GM12878 (cell line): Measurements from ENCODE around the gene SLC35E2B. TPM values are rescaled to one million over a fixed set of nuclear protein-coding genes. Genes with fewer than 3 reads are reported as not detected.

Experiments
- polyA plus RNA-seq, 11 experiments: library from polyadenylated mRNA; depleted of rRNA in 4 of 11; unstranded in 6 of 11; stranded (reverse) in 5 of 11; fragments of >200 nt; fragmentation: Nextera tagmentation in 4 of 11; fragmentation: Illumina TruSeq in 1 of 11; extraction: Ambion mirVana in 4 of 11; extraction: Trizol in 1 of 11; gene quantifications; 1 replicate in 1 of 11; 2 replicates in 10 of 11; pipeline versions ENCODE4 v1.2.1 to v1.2.3, GENCODE V29; 2011 to 2016; ENCODE audit warnings: inconsistent platforms in 2 of 11, missing spikeins in 2 of 11, low read depth in 1 of 11
- total RNA-seq, 4 experiments: library from RNA; depleted of rRNA in 3 of 4; stranded (reverse); fragments of >200 nt in 3 of 4; fragmentation: Illumina TruSeq in 1 of 4; extraction: Trizol in 1 of 4; gene quantifications; 2 replicates each; pipeline versions ENCODE4 v1.2.1 to v1.2.3, GENCODE V29; 2013 to 2021

SLC35E2B gene
- total and polyA plus RNA-seq, 10 of the 15 experiments (the other 5 are each of a cell fraction or from before 2014, with no cell fraction given), result 2.6 to 36.7 (median 18.6) TPM

Other genes starting within 250 kb of the SLC35E2B start
Only the 7 nearest of the 14 such genes appear.
- 61.6 and 67.8 TPM in 2 replicates for gene SSU72, start 117.9 kb downstream of the SLC35E2B start, total RNA-seq (2014; rRNA removed)
- gene SSU72, start 117.9 kb downstream of the SLC35E2B start, total RNA-seq (2014; rRNA removed; fragmentation: Illumina TruSeq; extraction: Trizol), result 38.1 and 42.5 TPM in 2 replicates
- 92.6 and 97.4 TPM in 2 replicates for gene SSU72, start 117.9 kb downstream of the SLC35E2B start, total RNA-seq (2021)
- gene SSU72, start 117.9 kb downstream of the SLC35E2B start, polyA plus RNA-seq (2011; rRNA removed), result 46.7 and 53.3 TPM in 2 replicates
- gene SSU72, start 117.9 kb downstream of the SLC35E2B start, polyA plus RNA-seq (2014; fragmentation: Illumina TruSeq; extraction: Trizol), result 66.7 and 84.0 TPM in 2 replicates
- 10 to 100 TPM; 28.6 to 60.5 TPM for gene SSU72, start 117.9 kb downstream of the SLC35E2B start, polyA plus RNA-seq (2014; fragmentation: Nextera tagmentation; extraction: Ambion mirVana)
- gene SSU72, start 117.9 kb downstream of the SLC35E2B start, polyA plus RNA-seq (2014; rRNA removed), result 110 and 117 TPM in 2 replicates
- gene SSU72, start 117.9 kb downstream of the SLC35E2B start, polyA plus RNA-seq (2016; fragmentation: Nextera tagmentation; extraction: Ambion mirVana), result 100 to 1,000 TPM in 1 of 2 experiments, 10 to 100 TPM in 1; 67.5 to 172 TPM
- 0.22 and 0.23 TPM in 2 replicates for gene FNDC10, start 92.7 kb downstream of the SLC35E2B start, total RNA-seq (2014; rRNA removed)
- gene FNDC10, start 92.7 kb downstream of the SLC35E2B start, total RNA-seq (2014; rRNA removed; fragmentation: Illumina TruSeq; extraction: Trizol), result 0.27 and 0.28 TPM in 2 replicates
- gene FNDC10, start 92.7 kb downstream of the SLC35E2B start, total RNA-seq (2021), result 1.0 and 1.3 TPM in 2 replicates
- gene FNDC10, start 92.7 kb downstream of the SLC35E2B start, polyA plus RNA-seq (2011; rRNA removed), result not detected in 2 replicates
- gene FNDC10, start 92.7 kb downstream of the SLC35E2B start, polyA plus RNA-seq (2014; fragmentation: Illumina TruSeq; extraction: Trizol), result 0.18 TPM in 1 of 2 replicates, not detected in the other
- under 1 TPM in 1 of 2 experiments, not detected in 1; 0.05 TPM for gene FNDC10, start 92.7 kb downstream of the SLC35E2B start, polyA plus RNA-seq (2014; fragmentation: Nextera tagmentation; extraction: Ambion mirVana)
- 0.79 and 1.1 TPM in 2 replicates for gene FNDC10, start 92.7 kb downstream of the SLC35E2B start, polyA plus RNA-seq (2014; rRNA removed)
- not detected for gene FNDC10, start 92.7 kb downstream of the SLC35E2B start, polyA plus RNA-seq (2016; fragmentation: Nextera tagmentation; extraction: Ambion mirVana)
- 13.9 and 17.1 TPM in 2 replicates for gene MIB2, start 77.3 kb downstream of the SLC35E2B start, total RNA-seq (2014; rRNA removed)
- 1.8 and 2.3 TPM in 2 replicates for gene MIB2, start 77.3 kb downstream of the SLC35E2B start, total RNA-seq (2014; rRNA removed; fragmentation: Illumina TruSeq; extraction: Trizol)
- gene MIB2, start 77.3 kb downstream of the SLC35E2B start, total RNA-seq (2021), result 25.4 and 26.8 TPM in 2 replicates
- gene MIB2, start 77.3 kb downstream of the SLC35E2B start, polyA plus RNA-seq (2011; rRNA removed), result 3.2 and 5.5 TPM in 2 replicates
- gene MIB2, start 77.3 kb downstream of the SLC35E2B start, polyA plus RNA-seq (2014; fragmentation: Illumina TruSeq; extraction: Trizol), result 0.60 and 0.78 TPM in 2 replicates
- gene MIB2, start 77.3 kb downstream of the SLC35E2B start, polyA plus RNA-seq (2014; fragmentation: Nextera tagmentation; extraction: Ambion mirVana), result under 1 TPM in 1 of 2 experiments, not detected in 1; 0.42 TPM
- 17.4 and 23.0 TPM in 2 replicates for gene MIB2, start 77.3 kb downstream of the SLC35E2B start, polyA plus RNA-seq (2014; rRNA removed)
- gene MIB2, start 77.3 kb downstream of the SLC35E2B start, polyA plus RNA-seq (2016; fragmentation: Nextera tagmentation; extraction: Ambion mirVana), result 10 to 100 TPM; 10.9 to 15.4 TPM
- gene MMP23B, start 60.6 kb downstream of the SLC35E2B start, total RNA-seq (2014; rRNA removed), result 0.34 and 0.54 TPM in 2 replicates
- not detected in 2 replicates for gene MMP23B, start 60.6 kb downstream of the SLC35E2B start, total RNA-seq (2014; rRNA removed; fragmentation: Illumina TruSeq; extraction: Trizol)
- gene MMP23B, start 60.6 kb downstream of the SLC35E2B start, total RNA-seq (2021), result 0.51 and 0.74 TPM in 2 replicates
- 0.33 TPM in 1 of 2 replicates, not detected in the other for gene MMP23B, start 60.6 kb downstream of the SLC35E2B start, polyA plus RNA-seq (2011; rRNA removed)
- not detected in 2 replicates for gene MMP23B, start 60.6 kb downstream of the SLC35E2B start, polyA plus RNA-seq (2014; fragmentation: Illumina TruSeq; extraction: Trizol)
- not detected for gene MMP23B, start 60.6 kb downstream of the SLC35E2B start, polyA plus RNA-seq (2014; fragmentation: Nextera tagmentation; extraction: Ambion mirVana)
- 0.33 and 0.43 TPM in 2 replicates for gene MMP23B, start 60.6 kb downstream of the SLC35E2B start, polyA plus RNA-seq (2014; rRNA removed)
- gene MMP23B, start 60.6 kb downstream of the SLC35E2B start, polyA plus RNA-seq (2016; fragmentation: Nextera tagmentation; extraction: Ambion mirVana), result under 1 TPM; 0.25 to 0.76 TPM
- gene CDK11B, start 33.8 kb downstream of the SLC35E2B start, total RNA-seq (2014; rRNA removed), result 15.4 and 17.1 TPM in 2 replicates
- gene CDK11B, start 33.8 kb downstream of the SLC35E2B start, total RNA-seq (2014; rRNA removed; fragmentation: Illumina TruSeq; extraction: Trizol), result 10.8 and 11.9 TPM in 2 replicates
- gene CDK11B, start 33.8 kb downstream of the SLC35E2B start, total RNA-seq (2021), result 24.0 and 24.2 TPM in 2 replicates
- 2.8 and 5.3 TPM in 2 replicates for gene CDK11B, start 33.8 kb downstream of the SLC35E2B start, polyA plus RNA-seq (2011; rRNA removed)
- gene CDK11B, start 33.8 kb downstream of the SLC35E2B start, polyA plus RNA-seq (2014; fragmentation: Illumina TruSeq; extraction: Trizol), result 30.9 and 43.8 TPM in 2 replicates
- gene CDK11B, start 33.8 kb downstream of the SLC35E2B start, polyA plus RNA-seq (2014; fragmentation: Nextera tagmentation; extraction: Ambion mirVana), result 1 to 10 TPM; 3.2 to 6.9 TPM
- 19.4 and 23.2 TPM in 2 replicates for gene CDK11B, start 33.8 kb downstream of the SLC35E2B start, polyA plus RNA-seq (2014; rRNA removed)
- gene CDK11B, start 33.8 kb downstream of the SLC35E2B start, polyA plus RNA-seq (2016; fragmentation: Nextera tagmentation; extraction: Ambion mirVana), result 10 to 100 TPM; 18.9 to 22.4 TPM
- gene CDK11A, start 31.6 kb upstream of the SLC35E2B start, total RNA-seq (2014; rRNA removed), result 19.3 and 29.4 TPM in 2 replicates
- gene CDK11A, start 31.6 kb upstream of the SLC35E2B start, total RNA-seq (2014; rRNA removed; fragmentation: Illumina TruSeq; extraction: Trizol), result 20.1 and 22.0 TPM in 2 replicates
- gene CDK11A, start 31.6 kb upstream of the SLC35E2B start, total RNA-seq (2021), result 37.0 and 46.0 TPM in 2 replicates
- gene CDK11A, start 31.6 kb upstream of the SLC35E2B start, polyA plus RNA-seq (2011; rRNA removed), result 3.6 and 7.4 TPM in 2 replicates
- 20.1 and 30.0 TPM in 2 replicates for gene CDK11A, start 31.6 kb upstream of the SLC35E2B start, polyA plus RNA-seq (2014; fragmentation: Illumina TruSeq; extraction: Trizol)
- gene CDK11A, start 31.6 kb upstream of the SLC35E2B start, polyA plus RNA-seq (2014; fragmentation: Nextera tagmentation; extraction: Ambion mirVana), result 1 to 10 TPM; 5.1 to 9.0 TPM
- gene CDK11A, start 31.6 kb upstream of the SLC35E2B start, polyA plus RNA-seq (2014; rRNA removed), result 37.4 and 52.0 TPM in 2 replicates
- 10 to 100 TPM; 24.0 to 27.8 TPM for gene CDK11A, start 31.6 kb upstream of the SLC35E2B start, polyA plus RNA-seq (2016; fragmentation: Nextera tagmentation; extraction: Ambion mirVana)
- 46.5 and 49.1 TPM in 2 replicates for gene NADK, start 85.7 kb upstream of the SLC35E2B start, total RNA-seq (2014; rRNA removed)
- gene NADK, start 85.7 kb upstream of the SLC35E2B start, total RNA-seq (2014; rRNA removed; fragmentation: Illumina TruSeq; extraction: Trizol), result 27.0 and 30.2 TPM in 2 replicates
- gene NADK, start 85.7 kb upstream of the SLC35E2B start, total RNA-seq (2021), result 78.7 and 93.2 TPM in 2 replicates
- gene NADK, start 85.7 kb upstream of the SLC35E2B start, polyA plus RNA-seq (2011; rRNA removed), result 48.7 and 62.6 TPM in 2 replicates
- 10.6 and 32.9 TPM in 2 replicates for gene NADK, start 85.7 kb upstream of the SLC35E2B start, polyA plus RNA-seq (2014; fragmentation: Illumina TruSeq; extraction: Trizol)
- 1 to 10 TPM; 1.1 to 3.6 TPM for gene NADK, start 85.7 kb upstream of the SLC35E2B start, polyA plus RNA-seq (2014; fragmentation: Nextera tagmentation; extraction: Ambion mirVana)
- 70.8 and 75.2 TPM in 2 replicates for gene NADK, start 85.7 kb upstream of the SLC35E2B start, polyA plus RNA-seq (2014; rRNA removed)
- 10 to 100 TPM; 44.6 to 60.6 TPM for gene NADK, start 85.7 kb upstream of the SLC35E2B start, polyA plus RNA-seq (2016; fragmentation: Nextera tagmentation; extraction: Ambion mirVana)